ENCODE results near the gene IKZF2.

DNA sequence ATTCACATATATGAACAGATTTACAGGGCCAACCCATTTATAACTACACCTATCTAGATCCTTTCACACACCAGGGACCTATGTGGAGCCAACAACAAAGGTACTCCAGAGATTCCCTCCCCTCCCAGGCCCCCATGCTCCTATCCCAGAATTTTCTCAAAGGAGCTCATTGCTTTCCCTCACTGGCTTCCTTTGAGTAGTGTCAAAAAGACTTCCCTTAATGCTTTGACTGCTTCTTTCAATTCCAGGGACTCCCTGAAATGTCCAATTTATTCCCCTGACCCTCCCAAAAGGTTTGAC, 46.6 kb downstream of the IKZF2 start:
- TF ChIP-seq, protein P1, sequence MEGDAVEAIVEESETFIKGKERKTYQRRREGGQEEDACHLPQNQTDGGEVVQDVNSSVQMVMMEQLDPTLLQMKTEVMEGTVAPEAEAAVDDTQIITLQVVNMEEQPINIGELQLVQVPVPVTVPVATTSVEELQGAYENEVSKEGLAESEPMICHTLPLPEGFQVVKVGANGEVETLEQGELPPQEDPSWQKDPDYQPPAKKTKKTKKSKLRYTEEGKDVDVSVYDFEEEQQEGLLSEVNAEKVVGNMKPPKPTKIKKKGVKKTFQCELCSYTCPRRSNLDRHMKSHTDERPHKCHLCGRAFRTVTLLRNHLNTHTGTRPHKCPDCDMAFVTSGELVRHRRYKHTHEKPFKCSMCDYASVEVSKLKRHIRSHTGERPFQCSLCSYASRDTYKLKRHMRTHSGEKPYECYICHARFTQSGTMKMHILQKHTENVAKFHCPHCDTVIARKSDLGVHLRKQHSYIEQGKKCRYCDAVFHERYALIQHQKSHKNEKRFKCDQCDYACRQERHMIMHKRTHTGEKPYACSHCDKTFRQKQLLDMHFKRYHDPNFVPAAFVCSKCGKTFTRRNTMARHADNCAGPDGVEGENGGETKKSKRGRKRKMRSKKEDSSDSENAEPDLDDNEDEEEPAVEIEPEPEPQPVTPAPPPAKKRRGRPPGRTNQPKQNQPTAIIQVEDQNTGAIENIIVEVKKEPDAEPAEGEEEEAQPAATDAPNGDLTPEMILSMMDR (IDR thresholded peaks at IDR 0.05) = no peak
- no peak for TF ChIP-seq POLR2A (IDR thresholded peaks at IDR 0.05)
